22Rv1 (cell line): ENCODE results near the gene TMEM139.

Experiments used
- H3K27ac ChIP-seq: fragments of 450-650 bp; 2 replicates; pipeline ENCODE4 v1.5.1; 2017
- ZFX ChIP-seq: fragments of 450-650 bp; IDR thresholded peaks from 2 replicates; pipeline ENCODE4 v1.6.1; 2017; ENCODE audit warnings: antibody characterized with exemption, borderline replicate concordance
- TF ChIP-seq, protein P1 (sequence below): fragments of 450-650 bp; IDR thresholded peaks from 2 replicates; pipeline ENCODE4 v1.5.1; 2017; ENCODE audit warnings: mild to moderate bottlenecking

The TMEM139 gene

DNA sequence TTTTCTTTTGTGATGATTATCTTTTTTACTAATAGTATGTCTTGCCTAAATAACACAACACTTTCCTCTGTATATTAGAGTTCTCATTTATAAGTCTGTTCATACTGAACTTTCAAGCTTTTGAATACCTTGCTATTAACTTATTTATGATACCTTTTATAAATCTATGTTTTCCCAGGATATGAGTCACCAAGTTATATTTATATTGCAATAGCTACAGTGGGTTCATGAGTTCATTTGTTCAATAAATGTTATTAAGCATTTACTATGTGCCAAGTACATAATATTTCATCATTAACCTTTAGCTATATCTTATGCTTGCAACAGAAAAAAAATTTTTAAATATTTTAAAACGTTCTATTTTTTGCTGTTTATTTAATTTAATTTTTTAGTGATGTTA, 49.5 kb downstream of the TMEM139 start:
- H3K27ac ChIP-seq: no peak overlapping the region
- TF ChIP-seq, protein P1, sequence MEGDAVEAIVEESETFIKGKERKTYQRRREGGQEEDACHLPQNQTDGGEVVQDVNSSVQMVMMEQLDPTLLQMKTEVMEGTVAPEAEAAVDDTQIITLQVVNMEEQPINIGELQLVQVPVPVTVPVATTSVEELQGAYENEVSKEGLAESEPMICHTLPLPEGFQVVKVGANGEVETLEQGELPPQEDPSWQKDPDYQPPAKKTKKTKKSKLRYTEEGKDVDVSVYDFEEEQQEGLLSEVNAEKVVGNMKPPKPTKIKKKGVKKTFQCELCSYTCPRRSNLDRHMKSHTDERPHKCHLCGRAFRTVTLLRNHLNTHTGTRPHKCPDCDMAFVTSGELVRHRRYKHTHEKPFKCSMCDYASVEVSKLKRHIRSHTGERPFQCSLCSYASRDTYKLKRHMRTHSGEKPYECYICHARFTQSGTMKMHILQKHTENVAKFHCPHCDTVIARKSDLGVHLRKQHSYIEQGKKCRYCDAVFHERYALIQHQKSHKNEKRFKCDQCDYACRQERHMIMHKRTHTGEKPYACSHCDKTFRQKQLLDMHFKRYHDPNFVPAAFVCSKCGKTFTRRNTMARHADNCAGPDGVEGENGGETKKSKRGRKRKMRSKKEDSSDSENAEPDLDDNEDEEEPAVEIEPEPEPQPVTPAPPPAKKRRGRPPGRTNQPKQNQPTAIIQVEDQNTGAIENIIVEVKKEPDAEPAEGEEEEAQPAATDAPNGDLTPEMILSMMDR: no peak
- TF ChIP-seq ZFX: no peak

DNA sequence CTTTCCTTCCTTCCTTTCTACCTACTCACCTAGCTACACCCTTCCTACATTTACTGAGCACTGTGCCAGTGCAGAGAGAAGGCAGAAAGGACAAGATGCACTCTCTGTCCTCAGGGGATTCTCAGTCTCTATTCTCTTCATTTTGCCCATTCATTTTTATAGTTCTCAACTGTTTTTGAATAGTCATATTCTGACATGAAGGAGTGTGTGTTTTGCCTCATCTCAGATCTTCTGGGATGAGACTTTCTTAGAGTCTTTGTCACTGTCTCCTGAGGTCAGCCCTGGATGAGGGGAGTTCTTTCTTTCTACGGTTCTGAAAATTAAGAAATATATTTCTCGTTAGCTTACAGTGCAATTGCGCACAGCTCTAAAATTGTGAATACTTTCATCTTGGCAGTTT, 52.5 kb downstream of the TMEM139 start:
- TF ChIP-seq ZFX: no peak
- TF ChIP-seq, protein P1: no peak
- no peak overlapping the region for H3K27ac ChIP-seq
